Measurements from ENCODE around the gene MYO10.

DNA sequence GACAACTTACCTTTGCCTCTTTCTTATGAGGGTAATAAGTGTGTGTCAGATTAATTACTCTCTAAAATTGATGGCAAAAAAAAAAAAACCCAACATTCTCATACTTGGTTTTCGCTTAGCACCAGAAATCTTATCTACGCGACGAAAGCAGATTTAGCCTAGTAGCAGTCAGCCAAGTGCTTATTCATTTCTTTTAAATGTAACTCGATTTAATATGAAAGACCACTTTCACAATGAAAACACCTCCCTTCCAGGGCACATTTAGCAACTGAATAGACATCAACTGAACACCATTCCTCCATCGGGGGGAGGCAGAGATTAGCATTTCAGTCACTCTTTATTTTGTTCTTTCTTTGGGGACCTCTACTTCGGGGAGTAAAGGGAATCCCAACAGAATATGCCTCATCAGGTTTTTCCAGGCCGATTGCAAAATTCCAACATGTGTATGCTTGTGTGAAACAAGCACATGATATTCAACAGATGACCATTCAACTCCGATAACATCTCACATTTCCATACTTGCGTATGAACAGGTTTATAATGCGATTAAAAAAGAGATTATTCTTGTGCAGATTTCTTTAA, 195.2 kb downstream of the MYO10 start:
- TF ChIP-seq, protein P1, sequence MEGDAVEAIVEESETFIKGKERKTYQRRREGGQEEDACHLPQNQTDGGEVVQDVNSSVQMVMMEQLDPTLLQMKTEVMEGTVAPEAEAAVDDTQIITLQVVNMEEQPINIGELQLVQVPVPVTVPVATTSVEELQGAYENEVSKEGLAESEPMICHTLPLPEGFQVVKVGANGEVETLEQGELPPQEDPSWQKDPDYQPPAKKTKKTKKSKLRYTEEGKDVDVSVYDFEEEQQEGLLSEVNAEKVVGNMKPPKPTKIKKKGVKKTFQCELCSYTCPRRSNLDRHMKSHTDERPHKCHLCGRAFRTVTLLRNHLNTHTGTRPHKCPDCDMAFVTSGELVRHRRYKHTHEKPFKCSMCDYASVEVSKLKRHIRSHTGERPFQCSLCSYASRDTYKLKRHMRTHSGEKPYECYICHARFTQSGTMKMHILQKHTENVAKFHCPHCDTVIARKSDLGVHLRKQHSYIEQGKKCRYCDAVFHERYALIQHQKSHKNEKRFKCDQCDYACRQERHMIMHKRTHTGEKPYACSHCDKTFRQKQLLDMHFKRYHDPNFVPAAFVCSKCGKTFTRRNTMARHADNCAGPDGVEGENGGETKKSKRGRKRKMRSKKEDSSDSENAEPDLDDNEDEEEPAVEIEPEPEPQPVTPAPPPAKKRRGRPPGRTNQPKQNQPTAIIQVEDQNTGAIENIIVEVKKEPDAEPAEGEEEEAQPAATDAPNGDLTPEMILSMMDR (IDR thresholded peaks at IDR 0.05), result no peak
- TF ChIP-seq POLR2A (IDR thresholded peaks at IDR 0.05), result no peak
